IPS DF 6.9 (cell line): Measurements from ENCODE around the gene C1R.

Source experiments
- DNase-seq: peaks from one replicate; pipeline ENCODE4 v3.0.0-alpha.2; 2013; ENCODE audit warnings: low read depth, low spot score
- H3K27ac ChIP-seq: one replicate; pipeline ENCODE4 v1.5.1; 2013; ENCODE audit warnings: low read length, control low read depth
- H3K27me3 ChIP-seq: 2 replicates; pipeline ENCODE4 v1.6.1; 2013; ENCODE audit warnings: mild to moderate bottlenecking, low read length; ENCODE audit not compliant: control insufficient read depth, insufficient read depth
- H3K36me3 ChIP-seq: 2 replicates; pipeline ENCODE4 v1.6.1; 2013; ENCODE audit warnings: low read length; ENCODE audit not compliant: control insufficient read depth, insufficient read depth
- H3K4me1 ChIP-seq: 2 replicates; pipeline ENCODE4 v1.6.1; 2013; ENCODE audit warnings: low read length; ENCODE audit not compliant: control insufficient read depth, insufficient read depth
- H3K4me3 ChIP-seq: 2 replicates; pipeline ENCODE4 v1.5.1; 2013; ENCODE audit warnings: mild to moderate bottlenecking, low read length
- H3K9me3 ChIP-seq: 2 replicates; pipeline ENCODE4 v1.6.1; 2013; ENCODE audit warnings: low read length, inconsistent platforms; ENCODE audit not compliant: control insufficient read depth, insufficient read depth
- WGBS: extraction: QIAGEN DNeasy Blood & Tissue Kit; methylation state at CpG from one replicate; pipeline ENCODE4 v1.1.7; 2013; ENCODE audit warnings: mixed read lengths, missing lambda C conversion rate; ENCODE audit not compliant: insufficient read length, insufficient coverage; 5-methylcytosine and 5-hydroxymethylcytosine counted together

C1R gene

GRCh38 chr12:7068240-7068993, 23.8 kb downstream of the C1R start:
- no peak overlapping the region for H3K4me3 ChIP-seq
- no peak overlapping the region for H3K27ac ChIP-seq
- no peaks in the 10 kb centered on the region for H3K27me3 ChIP-seq
- no peak for DNase-seq
- H3K36me3 ChIP-seq, result no peaks in the 10 kb centered on the region
- H3K4me1 ChIP-seq, result no peaks in the 10 kb centered on the region
- WGBS, result no CpG with 5 or more reads among the region's 11 CpGs
- no peaks in the 10 kb centered on the region for H3K9me3 ChIP-seq

- Histone ChIP-seq H3K27me3 (no peaks in the 10 kb centered on the region), H3K27ac (no peak overlapping the region), H3K9me3 (no peaks in the 10 kb centered on the region), H3K4me1 (no peaks in the 10 kb centered on the region), H3K4me3 (no peak overlapping the region), H3K36me3 (no peaks in the 10 kb centered on the region)
- WGBS, result no CpG with 5 or more reads among the region's 7 CpGs
- DNase-seq, result no peak
Measured at GRCh38 chr12:7067096-7067495, 25.1 kb downstream of the C1R start.

GRCh38 chr12:7066596-7066995, 25.6 kb downstream of the C1R start:
- H3K27me3 ChIP-seq, result no peaks in the 10 kb centered on the region
- no peak overlapping the region for H3K4me3 ChIP-seq
- no peaks in the 10 kb centered on the region for H3K9me3 ChIP-seq
- no peak overlapping the region for H3K27ac ChIP-seq
- no peaks in the 10 kb centered on the region for H3K4me1 ChIP-seq
- no CpG with 5 or more reads among the region's 2 CpGs for WGBS
- DNase-seq, result no peak
- H3K36me3 ChIP-seq, result no peaks in the 10 kb centered on the region

GRCh38 chr12:7065073-7065623, 27.1 kb downstream of the C1R start:
- H3K27me3 ChIP-seq, result no peaks in the 10 kb centered on the region
- H3K4me1 ChIP-seq, result peaks cover 2% of the 10 kb centered on the region; the same call in 1 of the 2 replicates
- no peak for DNase-seq
- no peaks in the 10 kb centered on the region for H3K36me3 ChIP-seq
- H3K4me3 ChIP-seq, result no peak overlapping the region
- no CpG with 5 or more reads among the region's 7 CpGs for WGBS
- H3K27ac ChIP-seq, result no peak overlapping the region
- H3K9me3 ChIP-seq, result no peaks in the 10 kb centered on the region

DNA sequence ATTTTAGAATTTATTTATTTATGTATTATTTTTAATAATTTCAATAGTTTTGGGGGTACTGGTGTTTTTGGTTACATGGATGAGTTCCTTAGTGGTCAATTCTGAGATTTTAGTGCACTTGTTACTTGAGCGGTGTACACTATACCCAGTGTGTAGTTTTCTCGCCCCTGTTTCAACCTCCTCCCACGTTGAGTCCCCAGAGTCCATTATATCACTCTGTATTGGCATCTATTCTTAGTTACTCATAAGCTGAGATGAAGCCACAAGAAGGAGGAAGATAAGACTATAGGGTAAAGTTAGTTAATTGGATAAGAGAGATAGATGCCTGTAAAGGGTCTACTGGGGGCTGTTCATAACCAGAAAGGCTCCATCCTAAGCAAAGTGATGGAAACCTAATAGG, 27.7 kb downstream of the C1R start:
- H3K27me3 ChIP-seq, result no peaks in the 10 kb centered on the region
- WGBS, result no CpG with 5 or more reads among the region's 3 CpGs
- no peak for DNase-seq

GRCh38 chr12:7061596-7061995, 30.6 kb downstream of the C1R start:
- WGBS, result no CpG with 5 or more reads among the region's 7 CpGs
- H3K4me3 ChIP-seq, result no peak overlapping the region
- H3K9me3 ChIP-seq, result no peaks in the 10 kb centered on the region
- no peak for DNase-seq
- no peaks in the 10 kb centered on the region for H3K36me3 ChIP-seq
- H3K4me1 ChIP-seq, result peaks cover 2% of the 10 kb centered on the region; the same call in 1 of the 2 replicates
- no peak overlapping the region for H3K27ac ChIP-seq
- H3K27me3 ChIP-seq, result no peaks in the 10 kb centered on the region

More for the DNA sequence above, 27.7 kb downstream of the C1R start:
- no peak overlapping the region for H3K4me3 ChIP-seq
- H3K4me1 ChIP-seq, result peaks cover 2% of the 10 kb centered on the region; the same call in 1 of the 2 replicates
- no peaks in the 10 kb centered on the region for H3K36me3 ChIP-seq
- no peaks in the 10 kb centered on the region for H3K9me3 ChIP-seq
- no peak overlapping the region for H3K27ac ChIP-seq

DNA sequence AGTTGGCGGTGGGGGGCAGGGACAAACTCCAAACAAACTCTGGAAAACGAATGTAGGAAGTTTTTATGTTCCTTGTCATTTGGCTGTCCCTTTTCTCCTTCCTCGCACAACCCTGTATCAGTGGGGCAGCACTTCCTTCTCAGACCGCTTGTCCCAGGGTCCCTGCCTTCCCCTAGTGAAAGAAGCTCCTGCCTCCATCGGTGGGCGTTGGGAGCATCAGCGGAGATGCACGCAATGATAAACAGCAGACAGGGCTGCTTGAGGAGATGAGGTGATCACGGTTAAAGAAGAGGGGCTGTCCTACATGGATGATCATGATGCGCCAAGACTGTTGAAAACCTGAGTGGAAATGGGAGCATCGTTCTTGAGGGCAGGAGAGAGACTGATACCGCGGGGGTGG, 31.1 kb downstream of the C1R start:
- Histone ChIP-seq H3K27me3 (no peaks in the 10 kb centered on the region), H3K4me3 (no peak overlapping the region), H3K4me1 (peaks cover 2% of the 10 kb centered on the region; the same call in 1 of the 2 replicates), H3K9me3 (no peaks in the 10 kb centered on the region), H3K27ac (no peak overlapping the region), H3K36me3 (no peaks in the 10 kb centered on the region)
- DNase-seq, result no peak
- no CpG with 5 or more reads among the region's 13 CpGs for WGBS

- Histone ChIP-seq H3K4me1 (peaks cover 2% of the 10 kb centered on the region; the same call in 1 of the 2 replicates), H3K36me3 (no peaks in the 10 kb centered on the region), H3K9me3 (no peaks in the 10 kb centered on the region), H3K4me3 (no peak within 1 kb of the TSS), H3K27ac (no peak within 1 kb of the TSS), H3K27me3 (no peaks in the 10 kb centered on the region)
- WGBS, result no CpG with 5 or more reads among the region's 10 CpGs
- peak; percentile 37 for DNase-seq
Measured at GRCh38 chr12:7060353-7060954, 31.8 kb downstream of the C1R start, which contains the start of gene C1S. TSS of gene C1S (plus strand) at chr12:7060718. CDS start at chr12:7061913, 1,195 bp downstream.

DNA sequence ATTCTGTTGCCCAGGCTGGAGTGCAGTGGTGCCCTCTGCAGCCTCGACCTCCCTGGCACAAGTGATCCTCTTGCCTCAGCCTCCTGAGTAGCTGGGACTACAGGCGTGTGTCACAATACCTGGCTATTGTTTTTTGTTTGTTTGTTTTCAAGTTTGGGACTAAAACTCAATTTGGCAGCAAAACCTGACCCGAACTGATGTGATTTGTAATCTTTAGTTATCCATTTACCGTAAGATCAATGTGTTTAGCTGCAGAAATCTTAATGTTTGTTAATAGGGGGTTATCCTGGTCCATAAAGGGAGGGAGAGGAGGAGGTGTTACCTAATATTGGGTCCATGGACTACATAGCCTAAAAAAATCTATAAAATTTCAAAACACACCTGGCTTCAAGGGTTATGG, 32.5 kb downstream of the C1R start:
- no peaks in the 10 kb centered on the region for H3K36me3 ChIP-seq
- no peaks in the 10 kb centered on the region for H3K9me3 ChIP-seq
- no peak overlapping the region for H3K27ac ChIP-seq
- DNase-seq, result no peak
- no peaks in the 10 kb centered on the region for H3K27me3 ChIP-seq
- H3K4me3 ChIP-seq, result no peak overlapping the region
- H3K4me1 ChIP-seq, result peaks cover 2% of the 10 kb centered on the region; the same call in 1 of the 2 replicates
- no CpG with 5 or more reads among the region's 4 CpGs for WGBS

DNA sequence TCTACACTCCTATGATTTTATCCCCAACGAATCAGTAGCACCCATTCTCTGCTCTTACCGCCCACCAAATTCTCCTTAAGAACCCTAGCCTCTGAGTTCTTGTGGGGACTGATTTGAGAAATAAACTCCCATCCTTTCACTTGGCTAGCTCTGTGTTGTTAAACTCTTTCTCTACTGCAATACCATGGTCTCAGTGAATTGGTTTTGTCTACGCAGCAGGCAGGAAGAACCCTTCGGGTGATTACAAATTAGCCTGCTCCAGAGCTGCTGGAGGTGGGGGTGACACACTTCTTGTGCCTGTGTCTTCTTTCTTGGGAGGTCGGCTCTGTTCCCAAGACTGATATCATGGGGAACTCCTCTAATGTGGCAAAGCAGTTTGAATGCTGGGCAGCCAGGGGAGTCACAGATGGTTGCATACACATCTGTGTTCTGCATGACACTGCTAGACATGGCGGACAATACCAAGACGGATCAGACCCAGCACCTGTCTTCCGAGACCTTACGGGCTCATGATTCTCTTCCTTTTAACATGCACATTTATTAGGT, 33.3 kb downstream of the C1R start:
- H3K4me3 ChIP-seq, result no peak overlapping the region
- H3K27me3 ChIP-seq, result no peaks in the 10 kb centered on the region
- H3K9me3 ChIP-seq, result no peaks in the 10 kb centered on the region
- DNase-seq, result no peak
- WGBS, result no CpG with 5 or more reads among the region's 9 CpGs
- no peaks in the 10 kb centered on the region for H3K36me3 ChIP-seq
- peaks cover 2% of the 10 kb centered on the region; the same call in 1 of the 2 replicates for H3K4me1 ChIP-seq
- H3K27ac ChIP-seq, result no peak overlapping the region
